NCI-H1105 treated with DMSO at 0.1 percent for 48 hours (cell line): ENCODE results near the gene TSPAN33.
A peak's percentile ranks its signal among the peaks of the same experiment; 100 is the strongest.
"Not testable (repeated sequence)": the region's sequence is repeated elsewhere in the genome, so short reads cannot be mapped to it uniquely, and the experiment has no call there.

Experiments
- DNase-seq: peaks from one replicate; lab custom pipeline; 2025; lab: John Stamatoyannopoulos, UW

Gene TSPAN33, protein sequence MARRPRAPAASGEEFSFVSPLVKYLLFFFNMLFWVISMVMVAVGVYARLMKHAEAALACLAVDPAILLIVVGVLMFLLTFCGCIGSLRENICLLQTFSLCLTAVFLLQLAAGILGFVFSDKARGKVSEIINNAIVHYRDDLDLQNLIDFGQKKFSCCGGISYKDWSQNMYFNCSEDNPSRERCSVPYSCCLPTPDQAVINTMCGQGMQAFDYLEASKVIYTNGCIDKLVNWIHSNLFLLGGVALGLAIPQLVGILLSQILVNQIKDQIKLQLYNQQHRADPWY

DNA sequence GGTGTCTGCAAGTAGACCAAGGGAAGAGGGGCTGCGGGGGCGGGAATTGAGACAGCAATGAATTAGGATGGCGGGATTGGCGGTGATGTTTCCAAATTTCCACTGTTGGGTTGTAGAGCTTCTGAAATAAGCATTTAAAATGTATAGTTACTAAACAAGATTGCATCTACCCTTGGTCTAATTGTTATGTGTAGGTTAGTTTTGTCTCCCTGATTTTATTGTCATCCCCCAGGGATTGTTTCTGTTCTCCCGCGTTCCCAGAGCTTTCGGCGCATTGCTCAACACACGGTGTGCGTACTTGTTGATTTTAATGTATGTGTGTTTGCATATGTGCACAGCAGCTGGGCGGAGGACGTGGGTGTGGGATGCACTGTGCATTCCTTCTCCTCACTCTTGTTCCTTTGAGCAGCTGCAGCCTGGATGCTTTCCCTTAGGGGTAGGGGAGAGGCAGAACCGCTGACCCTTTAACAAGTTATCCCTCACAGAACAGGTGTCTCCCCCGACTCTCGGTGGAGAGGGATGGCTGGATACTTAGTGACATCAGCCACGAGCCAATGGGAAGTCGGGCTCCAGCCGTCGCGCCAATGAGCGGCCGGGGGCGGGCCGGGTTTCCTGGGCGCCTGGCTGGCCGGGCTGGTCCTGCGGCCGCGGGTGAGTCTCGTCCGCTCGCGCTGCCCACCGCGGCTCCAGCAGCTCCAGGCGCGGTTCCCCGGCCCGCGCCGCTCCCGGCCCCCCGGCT lies at the start of gene TSPAN33:
Gene TSPAN33 (plus strand): TSS at position 613 of the 739 bp plus-strand sequence. CDS start 274 bp downstream, outside the sequence.
- DNase-seq = peak; percentile 81

DNA sequence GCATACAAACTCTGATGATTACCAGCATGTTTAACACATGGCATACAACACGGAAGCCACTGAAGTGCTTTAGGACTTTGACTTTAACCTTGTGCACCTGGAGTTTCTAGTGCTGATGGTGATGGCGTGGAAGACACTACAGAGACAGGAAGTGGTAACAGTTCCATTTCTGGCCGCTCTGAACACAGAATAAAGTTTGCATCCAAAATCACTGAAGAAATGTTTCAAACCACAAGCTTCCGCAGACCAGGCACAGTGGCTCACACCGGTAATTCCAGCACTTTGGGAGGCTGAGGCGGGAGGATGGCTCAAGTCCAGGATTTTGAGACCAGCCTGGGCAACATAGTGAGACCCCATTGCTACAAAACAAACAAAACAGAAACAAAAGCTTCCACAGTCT lies 49.2 kb upstream of the TSPAN33 start:
- DNase-seq = no peak

DNA sequence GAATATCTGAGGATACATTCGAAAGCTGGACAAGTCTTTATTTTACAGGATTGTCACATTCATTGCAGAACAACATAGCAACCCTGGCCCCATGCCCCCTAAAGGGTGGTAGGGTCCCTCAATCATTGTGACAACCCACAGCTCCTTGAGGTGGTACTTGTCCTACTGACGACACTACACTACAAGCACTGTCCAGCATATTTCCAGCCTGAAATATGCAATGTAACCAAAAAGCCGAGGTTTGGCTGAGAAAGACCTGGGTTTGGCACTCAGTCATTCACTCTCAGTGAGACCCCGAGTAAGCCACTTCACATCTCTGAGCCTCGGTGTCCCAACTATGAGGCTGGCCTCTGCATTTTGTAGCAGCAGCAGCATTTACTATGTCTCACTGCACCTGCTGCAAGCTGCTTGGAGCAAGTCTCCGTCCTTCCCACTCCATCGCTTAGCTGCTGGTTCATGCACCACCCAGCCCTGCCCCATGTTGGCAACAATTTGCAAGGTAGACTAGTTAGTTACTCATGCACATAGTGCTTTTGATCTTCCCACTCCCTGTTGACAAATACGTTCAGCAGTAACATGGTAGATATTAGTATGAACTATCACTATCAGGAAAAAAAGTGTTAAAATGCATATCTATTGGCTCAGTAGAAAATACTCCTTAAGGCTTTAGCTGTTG lies 46.0 kb upstream of the TSPAN33 start:
- no peak for DNase-seq

DNA sequence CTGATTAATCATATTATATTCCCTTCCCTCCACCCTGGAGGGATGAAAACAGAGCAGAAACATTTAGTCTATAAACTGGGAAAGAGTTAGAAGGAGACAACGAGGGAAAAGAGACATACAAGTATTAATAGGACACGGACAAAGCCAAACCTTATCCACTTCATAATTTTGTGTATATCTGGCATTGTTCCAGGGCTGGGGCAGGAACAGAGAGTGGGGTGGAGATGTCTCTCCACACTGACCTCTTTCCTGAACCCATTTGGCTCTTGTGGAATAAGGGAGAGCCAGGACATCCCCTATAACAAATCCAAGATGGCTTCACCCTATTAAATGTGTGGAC lies 43.7 kb upstream of the TSPAN33 start:
- DNase-seq = no peak

DNA sequence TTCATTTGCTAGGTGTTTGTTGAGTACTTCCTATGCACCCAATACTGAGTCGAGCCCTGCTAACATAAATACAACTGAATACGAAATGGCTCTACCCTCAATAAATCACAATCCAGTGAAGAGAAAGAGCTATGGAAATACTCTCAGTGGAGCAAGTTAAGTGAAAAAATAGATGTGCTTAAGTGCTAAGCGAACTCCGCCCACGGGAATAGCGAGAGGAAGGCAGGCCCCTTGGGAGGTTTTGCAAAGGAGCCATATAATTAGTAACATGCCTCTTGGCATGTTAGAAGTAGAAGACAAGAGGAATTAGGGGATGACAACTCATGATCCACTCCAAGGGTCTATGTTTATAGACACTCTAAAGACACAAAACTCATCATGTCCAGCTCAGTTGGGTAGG lies 42.8 kb upstream of the TSPAN33 start:
- no peak for DNase-seq

DNA sequence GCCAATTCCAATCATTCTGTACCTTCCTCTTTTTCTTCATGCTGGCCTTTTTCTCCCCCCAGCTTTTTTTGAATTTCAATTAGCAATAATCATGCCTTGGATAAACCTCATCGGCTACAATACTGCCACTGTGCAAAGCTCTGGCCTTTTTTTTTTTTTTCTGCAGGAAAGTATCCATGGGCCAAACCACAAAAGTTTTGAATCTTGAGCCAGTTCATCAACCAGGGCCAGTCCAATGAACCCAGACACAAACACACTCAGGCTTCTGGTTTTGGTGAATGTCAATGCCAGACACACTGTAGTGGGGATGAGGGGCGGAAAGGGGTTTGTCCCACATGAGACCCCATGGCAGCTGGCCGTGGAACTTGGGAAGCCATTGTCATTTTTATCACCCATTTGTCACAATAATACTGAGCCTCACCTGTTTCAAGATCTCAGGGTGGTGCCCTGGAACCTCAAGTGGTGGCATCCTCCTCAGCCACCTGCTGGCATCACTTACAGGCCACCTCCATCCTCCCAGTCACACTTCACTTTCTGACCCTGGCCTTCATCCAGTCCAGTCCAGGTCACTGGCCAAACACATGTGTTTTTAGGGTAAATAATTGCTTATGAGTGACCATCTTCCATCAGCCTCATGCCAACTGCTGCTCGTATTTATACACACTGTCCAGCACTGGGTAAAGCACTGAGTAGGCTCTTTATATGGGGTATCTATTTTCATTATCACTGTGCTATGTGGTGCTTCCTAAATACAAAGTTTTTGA lies 40.8 kb upstream of the TSPAN33 start:
- DNase-seq = no peak

DNA sequence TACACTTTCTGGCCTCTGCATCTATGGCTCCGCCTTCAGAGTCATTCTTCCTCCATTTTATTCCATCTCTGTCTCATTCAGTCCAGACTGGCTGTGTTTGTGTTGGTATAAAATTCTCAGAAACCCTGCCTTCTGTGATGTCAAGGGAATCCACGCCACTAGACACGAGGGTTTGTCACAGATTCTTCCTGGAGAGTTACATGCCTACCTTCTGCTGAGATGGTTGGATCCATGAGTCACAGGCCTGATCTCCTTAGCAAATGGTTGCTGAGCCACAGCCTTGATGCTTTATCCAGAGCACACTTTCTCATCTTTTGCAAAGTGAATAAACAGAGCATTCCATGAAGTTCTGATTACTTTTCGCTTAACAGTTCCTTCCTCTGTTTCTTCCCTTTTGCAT lies 35.9 kb upstream of the TSPAN33 start:
- no peak for DNase-seq

DNA sequence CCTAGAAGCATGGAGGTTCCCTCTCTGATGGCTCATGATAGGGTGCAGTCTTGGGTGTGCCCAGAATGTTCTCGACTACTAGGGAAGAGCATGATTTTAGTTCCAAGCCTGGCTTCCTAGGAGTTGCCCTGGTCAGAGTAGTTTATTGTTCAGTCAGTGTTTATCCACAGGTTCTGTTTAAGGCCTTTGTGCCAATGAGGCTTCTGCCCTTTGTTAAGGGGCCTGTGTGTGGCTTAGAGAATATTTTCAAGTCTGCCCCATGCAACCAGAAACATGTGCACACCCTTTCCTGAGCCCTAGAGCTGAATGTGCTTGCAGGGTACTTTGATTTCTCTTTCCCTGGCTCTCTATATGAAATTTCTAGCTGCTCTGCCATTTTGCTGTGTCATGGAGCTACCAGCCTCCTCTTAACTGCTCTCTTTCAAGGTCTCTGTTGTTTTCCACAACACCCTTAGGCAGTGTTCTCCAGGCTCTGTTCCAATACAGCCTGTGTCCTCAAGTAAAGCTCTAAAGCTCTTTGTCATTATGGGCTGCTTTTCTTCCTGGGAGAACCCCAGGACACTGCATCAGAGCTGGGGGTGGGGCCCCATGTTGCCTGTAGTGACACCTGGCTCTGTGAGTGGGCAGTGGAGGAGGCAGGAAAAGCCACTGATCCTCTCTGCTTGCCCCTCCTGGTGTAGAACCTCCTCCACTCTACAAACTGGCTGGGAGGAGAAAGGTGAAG lies 34.1 kb upstream of the TSPAN33 start:
- peak; percentile 9 for DNase-seq

DNA sequence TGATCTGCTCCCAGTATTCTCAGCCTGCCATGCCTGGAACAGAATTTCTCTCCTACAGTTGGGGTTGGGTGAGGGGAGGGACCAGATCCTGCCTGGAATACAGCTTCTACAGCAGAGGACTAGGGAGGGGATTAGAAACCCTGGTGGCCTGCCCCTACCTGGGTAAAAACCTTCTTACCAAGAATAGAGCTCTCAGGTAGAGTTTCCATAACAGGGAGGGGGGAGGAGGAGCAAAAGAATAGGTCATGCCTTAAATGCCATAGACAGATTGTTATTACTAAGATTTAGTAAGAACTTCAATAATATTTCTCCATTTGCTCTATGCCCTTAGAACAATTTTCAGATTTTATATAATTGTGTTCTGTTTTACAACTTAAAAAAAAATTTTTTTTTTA lies 33.5 kb upstream of the TSPAN33 start:
- no peak for DNase-seq

DNA sequence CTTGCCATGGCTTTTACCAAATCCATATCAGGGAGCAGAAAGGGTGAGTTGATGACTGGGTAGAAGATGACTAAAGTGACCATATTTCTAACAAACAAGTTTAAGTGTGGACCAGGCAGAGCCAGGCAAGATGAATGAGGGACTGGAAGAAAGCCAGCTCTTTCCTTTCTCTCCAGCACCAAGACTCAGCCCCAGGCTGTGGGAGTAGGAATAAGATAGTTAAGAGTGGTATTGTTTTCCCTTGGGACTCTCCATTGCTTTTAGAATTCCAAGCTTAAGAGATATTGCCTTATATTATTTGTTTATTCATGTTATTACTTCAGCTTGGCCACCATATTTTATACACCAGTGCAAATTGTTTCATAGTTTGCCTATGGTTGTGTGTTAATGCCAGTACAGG lies 28.8 kb upstream of the TSPAN33 start:
- no peak for DNase-seq

DNA sequence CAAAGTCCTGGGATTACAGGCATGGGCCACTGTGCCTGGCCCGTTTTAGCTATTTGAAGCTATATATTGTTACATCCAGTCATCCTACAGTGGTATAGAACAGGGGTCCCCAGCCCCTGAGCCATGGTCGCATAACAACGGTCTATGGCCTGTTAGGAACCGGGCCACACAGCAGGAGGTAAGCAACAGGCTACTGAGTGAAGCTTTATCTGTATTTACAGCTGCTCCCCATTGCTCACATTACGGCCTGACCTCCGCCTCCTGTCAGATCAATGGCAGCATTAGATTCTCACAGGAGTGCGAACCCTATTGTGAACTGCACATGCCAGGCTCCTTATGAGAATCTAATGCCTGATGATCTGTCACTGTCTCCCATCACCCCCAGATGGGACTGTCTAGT lies 26.3 kb upstream of the TSPAN33 start:
- no peak for DNase-seq

DNA sequence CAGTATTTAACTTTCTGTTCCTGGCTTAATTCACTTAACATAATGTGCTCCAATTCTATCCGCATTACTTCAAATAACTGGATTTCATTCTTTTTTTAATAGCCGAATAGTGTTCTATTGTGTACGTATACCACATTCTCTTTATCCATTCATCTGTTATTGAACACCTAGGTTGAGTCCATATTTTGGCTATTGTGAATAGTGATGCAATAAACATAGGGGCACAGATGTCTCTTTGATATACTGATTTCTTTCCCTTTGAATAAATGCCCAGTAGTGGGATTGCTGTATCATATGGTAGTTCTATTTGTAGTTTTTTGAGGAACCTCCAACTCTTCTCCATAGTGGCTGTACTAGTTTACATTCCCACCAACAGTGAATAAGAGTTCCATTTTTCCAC lies 25.5 kb upstream of the TSPAN33 start:
- no peak for DNase-seq

DNA sequence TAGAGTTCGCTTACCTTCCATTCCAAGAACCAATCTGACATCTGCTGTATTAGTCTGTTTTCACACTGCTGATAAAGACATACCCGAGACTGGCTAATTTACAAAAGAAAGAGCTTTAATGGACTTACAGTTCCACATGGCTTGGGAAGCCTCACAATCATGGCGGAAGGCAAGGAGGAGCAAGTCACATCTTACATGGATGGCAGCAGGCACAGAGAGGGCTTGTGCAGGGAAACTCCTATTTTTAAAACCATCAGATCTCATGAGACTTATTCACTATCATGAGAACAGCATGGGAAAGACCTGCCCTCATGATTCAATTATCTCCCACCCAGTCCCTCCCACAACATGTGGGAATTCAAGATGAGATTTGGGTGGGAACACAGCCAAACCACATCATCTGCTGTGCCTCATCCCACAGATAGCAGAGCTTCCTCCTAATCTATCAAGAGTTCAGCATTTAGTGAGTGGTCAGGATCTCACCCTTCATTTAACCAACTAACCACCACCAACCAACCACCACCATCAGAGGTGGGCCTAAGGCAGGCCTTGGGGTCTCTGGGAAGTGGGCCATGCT lies 22.9 kb upstream of the TSPAN33 start:
- not testable (repeated sequence) for DNase-seq

DNA sequence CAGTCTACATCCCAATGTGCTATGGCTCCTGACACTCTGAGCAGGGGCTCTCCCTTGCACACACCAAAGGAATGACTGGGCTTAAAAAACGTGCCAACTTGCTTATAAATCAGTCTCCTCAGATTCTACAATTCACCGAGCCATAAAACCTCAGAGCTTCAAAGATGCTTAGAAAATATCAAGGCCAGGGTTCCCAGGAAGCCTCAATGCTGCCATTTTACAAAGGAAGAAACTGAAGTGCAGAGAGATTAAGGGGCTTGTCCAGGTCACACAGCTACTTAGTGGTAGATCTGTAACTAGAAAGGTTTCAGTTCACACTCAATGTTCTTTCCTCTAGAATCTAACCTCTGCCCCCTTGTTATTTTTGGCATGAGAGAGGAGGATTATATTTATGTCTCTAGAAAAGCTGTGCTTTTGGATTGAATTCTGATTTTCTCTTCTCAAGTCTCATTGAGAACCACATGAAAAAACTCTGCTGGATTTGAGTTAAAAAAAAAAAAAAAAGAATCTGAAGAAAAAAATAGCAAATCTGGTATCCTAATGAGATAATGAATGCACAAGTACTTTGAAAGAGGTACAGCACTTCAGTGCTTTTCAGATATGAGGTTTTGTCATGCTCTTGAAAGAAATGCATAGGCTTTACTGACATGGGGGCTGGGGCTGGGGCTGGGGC lies 22.3 kb upstream of the TSPAN33 start:
- no peak for DNase-seq

DNA sequence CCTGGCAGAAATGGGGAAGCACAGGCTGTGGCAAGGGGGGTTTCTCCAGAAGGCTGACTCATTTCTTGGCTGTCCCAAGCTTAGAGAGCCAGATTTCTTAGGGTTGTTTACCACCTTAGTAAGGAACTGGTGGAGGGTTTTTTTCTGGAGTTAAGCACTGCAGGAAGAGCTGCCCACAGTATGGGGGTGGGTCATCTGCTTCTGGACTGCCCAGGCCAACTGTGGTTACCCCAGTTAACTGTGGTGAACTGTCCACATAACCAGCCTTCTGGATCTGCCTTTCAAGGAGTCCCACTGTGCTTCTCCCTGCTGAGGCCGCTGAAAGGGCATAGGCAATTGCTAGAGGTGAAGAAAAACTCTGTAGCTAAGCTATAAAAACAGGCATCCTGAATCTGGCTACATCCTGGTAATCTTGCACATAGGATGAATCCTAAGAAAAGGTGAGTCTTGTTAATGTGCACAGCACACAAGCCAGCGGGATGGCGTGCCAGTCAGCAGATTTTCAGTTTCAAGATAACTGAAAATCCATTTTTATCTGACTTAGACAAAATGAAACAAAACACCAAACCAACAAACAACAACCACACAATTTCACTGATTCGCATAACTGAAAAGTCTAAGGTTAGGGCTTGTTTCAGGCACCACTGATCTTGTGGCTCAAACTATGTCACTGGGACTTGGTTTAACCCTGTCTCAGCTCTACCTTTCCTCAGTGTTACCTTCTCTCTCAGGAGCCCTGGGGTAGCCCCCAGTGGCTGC lies 21.6 kb upstream of the TSPAN33 start:
- no peak for DNase-seq

DNA sequence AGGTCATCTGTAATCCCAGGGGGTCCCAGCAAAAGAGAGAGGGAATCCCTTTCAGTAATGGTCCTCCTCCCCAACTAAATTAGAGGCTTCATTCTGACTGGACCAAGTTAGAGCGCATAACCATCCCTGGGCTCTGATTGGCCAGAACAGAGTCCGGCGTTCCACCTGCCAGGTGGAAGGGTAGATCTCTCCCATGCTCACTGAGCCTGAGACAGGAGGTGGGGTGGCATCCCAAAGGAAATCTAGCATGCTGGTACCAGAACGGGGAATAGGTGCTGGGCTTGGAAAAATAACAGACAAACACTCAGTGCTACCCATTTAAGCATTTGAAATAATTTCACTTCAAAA lies 21.0 kb upstream of the TSPAN33 start:
- DNase-seq = no peak

DNA sequence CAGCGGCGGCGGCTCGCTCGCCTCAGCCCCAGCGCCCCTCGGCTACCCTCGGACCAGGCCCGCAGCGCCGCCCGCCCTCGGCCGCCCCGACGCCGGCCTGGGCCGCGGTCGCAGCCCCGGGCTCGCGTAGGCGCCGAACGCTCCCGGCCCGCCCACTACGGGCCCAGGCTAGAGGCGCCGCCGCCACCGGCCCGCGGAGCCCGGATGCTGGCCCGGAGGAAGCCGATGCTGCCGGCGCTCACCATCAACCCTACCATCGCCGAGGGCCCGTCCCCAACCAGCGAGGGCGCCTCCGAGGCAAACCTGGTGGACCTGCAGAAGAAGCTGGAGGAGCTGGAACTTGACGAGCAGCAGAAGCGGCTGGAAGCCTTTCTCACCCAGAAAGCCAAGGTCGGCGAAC lies 18.2 kb upstream of the TSPAN33 start:
- no peak for DNase-seq

DNA sequence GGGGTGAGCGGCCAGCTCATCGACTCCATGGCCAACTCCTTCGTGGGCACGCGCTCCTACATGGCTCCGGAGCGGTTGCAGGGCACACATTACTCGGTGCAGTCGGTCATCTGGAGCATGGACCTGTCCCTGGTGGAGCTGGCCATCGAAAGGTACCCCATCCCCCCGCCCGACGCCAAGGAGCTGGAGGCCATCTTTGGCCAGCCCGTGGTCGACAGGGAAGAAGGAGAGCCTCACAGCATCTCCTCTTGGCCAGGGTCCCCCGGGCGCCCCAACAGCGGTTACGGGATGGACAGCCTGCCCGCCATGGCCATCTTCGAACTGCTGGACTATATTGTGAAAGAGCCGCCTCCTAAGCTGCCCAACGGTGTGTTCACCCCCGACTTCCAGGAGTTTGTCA lies 17.4 kb upstream of the TSPAN33 start:
- DNase-seq = no peak

DNA sequence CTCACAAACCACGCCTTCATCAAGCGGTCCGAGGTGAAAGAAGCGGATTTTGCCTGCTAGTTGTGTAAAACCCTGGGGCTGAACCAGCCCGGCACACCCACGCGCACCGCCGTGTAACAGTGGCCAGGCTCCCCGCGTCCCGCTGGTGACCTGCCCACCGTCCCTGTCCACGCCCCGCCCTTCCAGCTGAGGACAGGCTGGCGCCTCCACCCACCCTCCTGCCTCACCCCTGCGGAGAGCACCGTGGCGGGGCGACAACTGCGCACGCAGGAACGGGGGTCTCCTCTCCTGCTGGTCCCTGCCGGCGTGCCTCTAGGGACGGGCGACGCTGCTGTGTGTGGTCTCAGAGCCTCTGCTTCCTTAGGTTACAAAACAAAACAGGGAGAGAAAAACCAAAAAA lies 16.9 kb upstream of the TSPAN33 start:
- no peak for DNase-seq

DNA sequence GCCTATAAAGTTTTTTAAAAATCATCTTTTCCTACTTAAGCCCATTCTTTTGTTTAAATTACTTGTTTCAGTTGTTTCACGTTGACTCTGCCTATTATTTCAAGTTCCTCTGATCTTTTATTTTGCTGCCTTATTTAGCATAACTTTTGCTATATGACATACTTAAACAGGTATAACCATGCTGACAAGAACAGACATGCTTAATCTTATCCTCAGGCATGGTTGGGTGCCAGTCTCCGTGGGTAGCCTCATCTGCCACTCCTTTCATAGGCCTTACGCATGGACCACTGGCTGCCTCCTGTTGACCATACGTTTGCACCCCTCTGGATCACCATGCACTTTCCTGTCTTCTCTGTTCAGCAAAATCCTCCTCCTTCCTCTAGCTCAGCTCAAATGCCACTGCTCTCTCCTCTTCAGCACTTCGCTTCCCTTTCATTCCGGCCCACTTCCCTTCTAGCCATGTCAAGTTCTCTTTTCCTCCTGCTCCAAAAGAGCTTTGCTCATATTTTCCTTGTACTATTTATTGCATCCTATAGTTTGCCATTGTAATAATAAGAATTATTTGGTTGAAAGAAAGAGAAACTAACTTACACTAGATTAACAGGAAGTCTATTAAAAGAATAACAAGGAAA lies 10.0 kb upstream of the TSPAN33 start:
- DNase-seq = no peak
